Measurements from ENCODE around the gene LIN54.

DNA sequence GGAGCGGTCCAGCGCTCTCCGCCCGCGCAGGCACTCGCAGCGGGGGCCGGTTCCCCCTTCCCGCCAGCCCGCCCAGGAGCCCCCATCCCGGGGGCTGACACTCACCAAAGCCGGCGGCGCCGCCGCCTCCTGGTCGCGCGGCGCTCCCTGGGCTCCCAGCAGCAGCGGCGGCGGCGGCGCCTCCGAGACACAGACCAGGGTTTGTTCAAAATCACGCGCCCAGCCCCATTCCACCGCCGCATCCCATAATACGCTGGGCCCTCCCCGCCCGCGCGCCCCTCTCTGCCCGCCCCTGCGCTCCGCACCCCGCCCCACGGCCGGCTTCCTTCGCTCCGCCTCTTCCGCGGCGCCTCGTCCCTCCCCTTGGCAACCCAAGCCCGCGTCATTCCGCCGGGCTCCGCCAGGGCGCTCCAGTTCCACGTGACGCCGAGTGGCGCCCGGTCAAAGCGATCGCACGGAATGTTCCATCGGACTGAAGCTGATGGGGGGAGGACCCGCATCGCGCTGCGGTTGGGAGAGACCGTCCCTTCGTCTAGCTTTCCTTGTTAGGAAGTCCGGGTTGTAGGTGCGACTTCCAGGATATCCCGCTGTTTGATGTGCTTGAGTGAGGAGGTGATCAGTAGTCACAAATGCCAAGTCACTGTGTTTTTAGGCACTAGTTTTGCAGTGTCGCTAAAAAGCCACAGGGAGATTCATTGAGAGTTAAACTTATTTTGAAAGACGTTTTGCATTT, 2.2 kb upstream of the LIN54 start:
- TF ChIP-seq POLR2A (IDR thresholded peaks at IDR 0.05), result no peak
- TF ChIP-seq, protein P1, sequence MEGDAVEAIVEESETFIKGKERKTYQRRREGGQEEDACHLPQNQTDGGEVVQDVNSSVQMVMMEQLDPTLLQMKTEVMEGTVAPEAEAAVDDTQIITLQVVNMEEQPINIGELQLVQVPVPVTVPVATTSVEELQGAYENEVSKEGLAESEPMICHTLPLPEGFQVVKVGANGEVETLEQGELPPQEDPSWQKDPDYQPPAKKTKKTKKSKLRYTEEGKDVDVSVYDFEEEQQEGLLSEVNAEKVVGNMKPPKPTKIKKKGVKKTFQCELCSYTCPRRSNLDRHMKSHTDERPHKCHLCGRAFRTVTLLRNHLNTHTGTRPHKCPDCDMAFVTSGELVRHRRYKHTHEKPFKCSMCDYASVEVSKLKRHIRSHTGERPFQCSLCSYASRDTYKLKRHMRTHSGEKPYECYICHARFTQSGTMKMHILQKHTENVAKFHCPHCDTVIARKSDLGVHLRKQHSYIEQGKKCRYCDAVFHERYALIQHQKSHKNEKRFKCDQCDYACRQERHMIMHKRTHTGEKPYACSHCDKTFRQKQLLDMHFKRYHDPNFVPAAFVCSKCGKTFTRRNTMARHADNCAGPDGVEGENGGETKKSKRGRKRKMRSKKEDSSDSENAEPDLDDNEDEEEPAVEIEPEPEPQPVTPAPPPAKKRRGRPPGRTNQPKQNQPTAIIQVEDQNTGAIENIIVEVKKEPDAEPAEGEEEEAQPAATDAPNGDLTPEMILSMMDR (IDR thresholded peaks at IDR 0.05), result peak; percentile 80 to 88 (median 83)
- TF ChIP-seq POLR2AphosphoS5 (IDR thresholded peaks at IDR 0.05), result peak; percentile 92 to 98 (median 95)
